Measurements from ENCODE around the gene ENO2. TPM values are rescaled to one million over a fixed set of nuclear protein-coding genes. Genes with fewer than 3 reads are reported as not detected.

ENO2 gene
- total RNA-seq, 4 donors from 2014 or later: 0.97 to 6.2 (median 1.8) TPM

- peaks cover 22 to 47% of the 10 kb centered on the region in 2 donors for H3K4me1 ChIP-seq
- in situ Hi-C loops (cut with MboI; ENCODE audit: low sequenced_read_pairs in 4 of 4) (loop anchor here in 2 of 4 donors (10.0 to 25.0 kb wide), 2 partner anchors 170 to 173 kb away; partner anchors contain the start of gene C1RL (in 1 of the 2)), intact Hi-C loops (cut with DNase I; ENCODE audit: low total_unique reads) (loop anchor here (5.0 kb wide), 2 partner anchors 75 to 150 kb away; partner anchors contain the start of genes C1R and TPI1)
- H3K27me3 ChIP-seq: no peaks in the 10 kb centered on the region
- H3K36me3 ChIP-seq: peaks cover 0 to 16% of the 10 kb centered on the region in 2 donors
- no peaks in the 10 kb centered on the region for H3K9me3 ChIP-seq
- peak overlapping the region; percentile 90 to 94 (median 93) for H3K27ac ChIP-seq
- TF ChIP-seq CTCF (IDR thresholded peaks at IDR 0.05 in 4 of 5, conservative IDR thresholded peaks at IDR 0.05 in 1 of 5): no peak
- TF ChIP-seq POLR2A (IDR thresholded peaks at IDR 0.05): no peak
- DNase-seq: peak in 1 of 2 donors; percentile 43
- no peak for ATAC-seq
- H3K4me3 ChIP-seq: no peak overlapping the region
Measured at GRCh38 chr12:6942331-6942665, 27.9 kb downstream of the ENO2 start.

- peak; percentile 81 for ATAC-seq
- H3K27ac ChIP-seq: peak overlapping the region; percentile 90 to 94 (median 93)
- DNase-seq: peak; percentile 82 to 88
- no peaks in the 10 kb centered on the region for H3K9me3 ChIP-seq
- H3K36me3 ChIP-seq: peaks cover 0 to 17% of the 10 kb centered on the region in 2 donors
- H3K27me3 ChIP-seq: no peaks in the 10 kb centered on the region
- in situ Hi-C loops (cut with MboI; ENCODE audit: low sequenced_read_pairs in 4 of 4): loop anchor here in 2 of 4 donors (10.0 to 25.0 kb wide), 2 partner anchors 169 to 171 kb away; partner anchors contain the start of gene C1RL (in 1 of the 2)
- intact Hi-C loops (cut with DNase I; ENCODE audit: low total_unique reads): loop anchor here (1.0 to 5.0 kb wide), 3 partner anchors 75 to 149 kb away; partner anchors contain the start of genes C1R, LPCAT3 and TPI1
- no peak for TF ChIP-seq CTCF (IDR thresholded peaks at IDR 0.05 in 4 of 5, conservative IDR thresholded peaks at IDR 0.05 in 1 of 5)
- no peak for TF ChIP-seq POLR2A (IDR thresholded peaks at IDR 0.05)
- peak overlapping the region; percentile 67 to 82 (median 78) for H3K4me3 ChIP-seq
- H3K4me1 ChIP-seq: peaks cover 19 to 40% of the 10 kb centered on the region in 2 donors
Measured at GRCh38 chr12:6943389-6943721, 29.0 kb downstream of the ENO2 start.

GRCh38 chr12:6943722-6944380 is 29.5 kb downstream of the ENO2 start, which contains the start of the genes C12orf57 and RNU7-1:
TSS of gene C12orf57 (plus strand) at chr12:6944022. CDS start at chr12:6944122, 100 bp downstream.
TSS of gene RNU7-1 (plus strand) at chr12:6943816.
- in situ Hi-C loops (cut with MboI; ENCODE audit: low sequenced_read_pairs in 4 of 4) (loop anchor here in 2 of 4 donors (10.0 to 25.0 kb wide), 2 partner anchors 168 to 171 kb away; partner anchors contain the start of gene C1RL (in 1 of the 2)), intact Hi-C loops (cut with DNase I; ENCODE audit: low total_unique reads) (loop anchor here (1.0 to 5.0 kb wide), 7 partner anchors 17 to 165 kb away; partner anchors contain the start of genes C1R, C1RL, EMG1 and LPCAT3)
- Histone ChIP-seq H3K27ac (peak within 1 kb of the TSS; percentile 90 to 94 (median 93)), H3K4me1 (peaks cover 14 to 35% of the 10 kb centered on the region in 2 donors), H3K4me3 (peak within 1 kb of the TSS; percentile 67 to 82 (median 78)), H3K9me3 (no peaks in the 10 kb centered on the region), H3K36me3 (peaks cover 0 to 17% of the 10 kb centered on the region in 2 donors), H3K27me3 (no peaks in the 10 kb centered on the region)
- ATAC-seq (peak; percentile 72 to 74), DNase-seq (peak in 1 of 2 donors; percentile 79)
- no peak for TF ChIP-seq CTCF (IDR thresholded peaks at IDR 0.05 in 4 of 5, conservative IDR thresholded peaks at IDR 0.05 in 1 of 5)
- TF ChIP-seq POLR2A (IDR thresholded peaks at IDR 0.05): peak; percentile 79 to 90

GRCh38 chr12:6944381-6945186 is 30.2 kb downstream of the ENO2 start:
- ATAC-seq (peak; percentile 62 to 66), DNase-seq (peak; percentile 83 to 89)
- Histone ChIP-seq H3K27me3 (no peaks in the 10 kb centered on the region), H3K9me3 (no peaks in the 10 kb centered on the region), H3K27ac (peak overlapping the region; percentile 90 to 94 (median 93)), H3K4me1 (peaks cover 13 to 30% of the 10 kb centered on the region in 2 donors), H3K36me3 (peaks cover 0 to 17% of the 10 kb centered on the region in 2 donors), H3K4me3 (peak overlapping the region; percentile 67 to 82 (median 78))
- no peak for TF ChIP-seq POLR2A (IDR thresholded peaks at IDR 0.05)
- TF ChIP-seq CTCF (IDR thresholded peaks at IDR 0.05 in 4 of 5, conservative IDR thresholded peaks at IDR 0.05 in 1 of 5): peak; percentile 89 to 96 (median 92)
- in situ Hi-C loops (cut with MboI; ENCODE audit: low sequenced_read_pairs in 4 of 4): loop anchor here in 2 of 4 donors (10.0 to 25.0 kb wide), 2 partner anchors 168 to 170 kb away; partner anchors contain the start of gene C1RL (in 1 of the 2)
- intact Hi-C loops (cut with DNase I; ENCODE audit: low total_unique reads): loop anchor here (1.0 to 5.0 kb wide), 6 partner anchors 17 to 164 kb away; partner anchors contain the start of genes C1R, C1RL, EMG1 and PHB2

Measured in gastrocnemius medialis (tissue), 4 donors.